Karpas-422 (cell line): ENCODE measurements around the gene GALNTL6. TPM values are rescaled to one million over a fixed set of nuclear protein-coding genes. Genes with fewer than 3 reads are reported as not detected.

Experiments
- DNase-seq: peaks from one replicate; pipeline ENCODE4 v3.0.0-alpha.2; 2015
- H2AFZ ChIP-seq: fragments of 200-600 bp; sonication (generic); 2 replicates; pipeline ENCODE4 v1.6.1; 2014; ENCODE audit warnings: antibody characterized with exemption, low read length, mixed read lengths
- H3K27ac ChIP-seq: fragments of 200-600 bp; sonication (generic); 2 replicates; pipeline ENCODE4 v1.5.1; 2014; ENCODE audit warnings: mild to moderate bottlenecking, low read length, moderate library complexity
- H3K27me3 ChIP-seq: fragments of 200-600 bp; sonication (generic); 2 replicates; pipeline ENCODE4 v1.6.1; 2014; ENCODE audit warnings: low read length, mixed read lengths
- H3K36me3 ChIP-seq: fragments of 200-600 bp; sonication (generic); 2 replicates; pipeline ENCODE4 v1.6.1; 2014; ENCODE audit warnings: low read length, mixed read lengths; ENCODE audit not compliant: insufficient read depth
- H3K4me1 ChIP-seq: fragments of 200-600 bp; sonication (generic); 2 replicates; pipeline ENCODE4 v1.6.1; 2014; ENCODE audit warnings: mild to moderate bottlenecking, low read length, mixed read lengths
- H3K4me2 ChIP-seq: fragments of 200-600 bp; sonication (generic); 2 replicates; pipeline ENCODE4 v1.6.1; 2014; ENCODE audit warnings: low read length, low read depth, mild to moderate bottlenecking; ENCODE audit not compliant: poor library complexity, severe bottlenecking
- H3K4me3 ChIP-seq: fragments of 200-600 bp; sonication (generic); 2 replicates; pipeline ENCODE4 v1.5.1; 2014; ENCODE audit warnings: mild to moderate bottlenecking, antibody characterized with exemption, low read length, mixed read lengths
- H3K79me2 ChIP-seq: fragments of 200-600 bp; sonication (generic); 2 replicates; pipeline ENCODE4 v1.6.1; 2014; ENCODE audit warnings: mild to moderate bottlenecking, low read length, mixed read lengths
- H3K9ac ChIP-seq: fragments of 200-600 bp; sonication (generic); 2 replicates; pipeline ENCODE4 v1.6.0; 2014; ENCODE audit warnings: low read length
- H3K9me2 ChIP-seq: fragments of 200-600 bp; sonication (generic), shearing (Covaris generic); replicated peaks from 2 replicates; pipeline ENCODE4 v1.6.0; 2014; ENCODE audit warnings: mild to moderate bottlenecking, low read length, moderate library complexity; ENCODE audit not compliant: insufficient read depth
- H3K9me3 ChIP-seq: fragments of 300-700, 200-600 bp; sonication (generic); 2 replicates; pipeline ENCODE4 v1.6.1; 2014; ENCODE audit warnings: low read length, mixed read lengths
- H4K20me1 ChIP-seq: fragments of 200-600 bp; sonication (generic); 2 replicates; pipeline ENCODE4 v1.6.1; 2014; ENCODE audit warnings: mild to moderate bottlenecking, antibody characterized with exemption, low read length, low read depth; ENCODE audit not compliant: insufficient read depth
- total RNA-seq: library from RNA; depleted of rRNA; stranded (reverse); fragments of >200 nt; shearing (Covaris generic); gene quantifications from 2 replicates; pipeline ENCODE4 v1.2.3, GENCODE V29; 2014; ENCODE audit warnings: low replicate concordance

Gene GALNTL6
- total RNA-seq, 1 experiment from 2014 or later, result not detected

DNA sequence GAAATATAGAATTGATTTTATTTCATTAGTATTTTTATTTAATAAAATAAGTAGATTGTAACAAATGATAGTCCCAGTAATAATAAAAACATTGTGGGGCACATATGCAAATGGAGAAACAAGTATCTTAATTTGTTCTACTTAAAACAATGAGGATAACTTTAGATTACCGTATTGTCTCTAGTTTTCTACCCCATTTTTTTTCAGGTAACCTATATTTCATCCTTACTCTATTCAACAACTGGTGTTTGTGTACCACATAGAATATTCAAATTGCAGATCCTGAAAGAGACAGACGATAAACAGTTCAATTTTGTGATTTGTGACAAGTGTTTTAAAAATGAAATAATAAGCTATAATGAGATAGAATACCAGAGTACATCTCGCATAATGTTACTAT is 671.8 kb downstream of the GALNTL6 start:
- Histone ChIP-seq H3K9me3 (no peaks in the 10 kb centered on the region), H3K27me3 (no peaks in the 10 kb centered on the region), H3K36me3 (no peaks in the 10 kb centered on the region)

DNA sequence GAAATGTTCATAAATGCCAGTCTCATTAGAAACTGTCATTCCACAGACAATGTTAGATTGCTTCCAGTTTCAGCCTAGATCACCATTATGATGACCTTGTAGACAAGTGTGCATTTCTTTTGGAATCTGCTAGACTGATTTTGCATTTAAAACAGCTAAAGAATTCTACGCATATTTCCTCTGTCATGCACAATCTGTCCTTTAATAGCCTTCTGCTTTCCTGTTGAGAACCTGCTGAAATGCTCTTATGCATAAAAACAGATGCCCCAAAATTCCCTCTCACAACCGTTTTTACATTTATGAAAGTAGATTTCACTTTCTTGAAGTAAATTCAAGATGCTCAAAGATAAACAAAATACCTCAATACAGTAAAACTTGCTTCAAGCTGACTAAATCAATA is 673.3 kb downstream of the GALNTL6 start:
- no peaks in the 10 kb centered on the region for H3K9me2 ChIP-seq
- H3K79me2 ChIP-seq, result no peaks in the 10 kb centered on the region
- H2AFZ ChIP-seq, result no peak overlapping the region
- no peaks in the 10 kb centered on the region for H3K9me3 ChIP-seq
- H3K36me3 ChIP-seq, result no peaks in the 10 kb centered on the region
- no peak overlapping the region for H3K4me2 ChIP-seq
- no peak for DNase-seq
- no peak overlapping the region for H3K4me3 ChIP-seq
- no peak overlapping the region for H3K27ac ChIP-seq
- H3K4me1 ChIP-seq, result no peaks in the 10 kb centered on the region
- H3K9ac ChIP-seq, result no peak overlapping the region
- H3K27me3 ChIP-seq, result no peaks in the 10 kb centered on the region
- no peaks in the 10 kb centered on the region for H4K20me1 ChIP-seq

More for the DNA sequence above, 671.8 kb downstream of the GALNTL6 start:
- no peaks in the 10 kb centered on the region for H3K79me2 ChIP-seq
- H3K9me2 ChIP-seq, result no peaks in the 10 kb centered on the region
- H3K9ac ChIP-seq, result no peak overlapping the region
- H3K4me3 ChIP-seq, result no peak overlapping the region
- DNase-seq, result no peak
- H3K4me2 ChIP-seq, result no peak overlapping the region
- H3K4me1 ChIP-seq, result no peaks in the 10 kb centered on the region
- no peak overlapping the region for H2AFZ ChIP-seq
- H4K20me1 ChIP-seq, result no peaks in the 10 kb centered on the region
- no peak overlapping the region for H3K27ac ChIP-seq

DNA sequence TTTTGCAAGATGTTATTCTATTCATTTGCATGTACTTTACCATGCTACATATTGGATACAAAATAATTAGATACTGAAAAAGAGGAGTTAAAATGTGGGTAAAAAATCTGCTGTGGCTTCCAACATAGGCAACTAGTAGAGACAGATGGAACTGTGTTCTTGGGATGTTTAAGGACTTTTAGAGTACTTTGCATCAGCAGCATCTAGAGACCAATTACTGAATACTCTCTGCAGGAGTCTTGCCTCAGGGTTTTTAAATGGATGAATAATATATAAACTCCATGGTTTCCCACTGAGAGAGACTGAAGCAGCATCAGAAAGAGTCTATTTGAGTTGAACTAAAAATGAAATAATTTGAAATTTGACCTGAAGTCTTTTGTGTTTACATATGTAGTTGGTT is 676.7 kb downstream of the GALNTL6 start:
- no peak overlapping the region for H3K9ac ChIP-seq
- H3K4me3 ChIP-seq, result no peak overlapping the region
- H3K27ac ChIP-seq, result no peak overlapping the region
- H3K36me3 ChIP-seq, result no peaks in the 10 kb centered on the region
- no peaks in the 10 kb centered on the region for H3K27me3 ChIP-seq
- H3K9me3 ChIP-seq, result no peaks in the 10 kb centered on the region
- no peaks in the 10 kb centered on the region for H3K4me1 ChIP-seq
- H3K4me2 ChIP-seq, result no peak overlapping the region
- no peak overlapping the region for H2AFZ ChIP-seq
- H3K79me2 ChIP-seq, result no peaks in the 10 kb centered on the region
- H4K20me1 ChIP-seq, result no peaks in the 10 kb centered on the region
- no peak for DNase-seq
- no peaks in the 10 kb centered on the region for H3K9me2 ChIP-seq

DNA sequence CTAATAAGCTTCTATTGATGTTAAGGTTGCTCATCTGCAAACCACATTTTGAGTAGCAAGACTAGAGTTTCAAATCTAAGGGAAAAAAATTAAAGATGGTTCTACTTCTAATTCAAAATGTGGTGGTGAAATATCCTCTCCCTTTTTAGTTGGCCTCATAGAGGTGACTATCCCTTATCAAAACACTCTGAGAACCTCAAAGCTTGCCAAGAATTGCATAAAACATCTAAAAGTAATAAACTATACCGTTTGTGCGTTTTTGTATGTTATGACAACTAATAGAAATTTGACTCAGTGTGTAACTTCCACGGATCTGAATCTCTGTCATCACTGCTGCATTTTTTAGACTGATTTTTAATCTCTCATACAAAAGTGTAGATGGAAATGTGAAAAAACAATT is 682.6 kb downstream of the GALNTL6 start:
- no peak for DNase-seq
- no peak overlapping the region for H3K4me2 ChIP-seq
- no peak overlapping the region for H2AFZ ChIP-seq
- H3K4me1 ChIP-seq, result no peaks in the 10 kb centered on the region
- no peaks in the 10 kb centered on the region for H3K9me3 ChIP-seq
- H3K9me2 ChIP-seq, result no peaks in the 10 kb centered on the region
- no peak overlapping the region for H3K27ac ChIP-seq
- H3K9ac ChIP-seq, result no peak overlapping the region
- no peak overlapping the region for H3K4me3 ChIP-seq
- no peaks in the 10 kb centered on the region for H3K79me2 ChIP-seq
- no peaks in the 10 kb centered on the region for H4K20me1 ChIP-seq
- no peaks in the 10 kb centered on the region for H3K36me3 ChIP-seq
- no peaks in the 10 kb centered on the region for H3K27me3 ChIP-seq

DNA sequence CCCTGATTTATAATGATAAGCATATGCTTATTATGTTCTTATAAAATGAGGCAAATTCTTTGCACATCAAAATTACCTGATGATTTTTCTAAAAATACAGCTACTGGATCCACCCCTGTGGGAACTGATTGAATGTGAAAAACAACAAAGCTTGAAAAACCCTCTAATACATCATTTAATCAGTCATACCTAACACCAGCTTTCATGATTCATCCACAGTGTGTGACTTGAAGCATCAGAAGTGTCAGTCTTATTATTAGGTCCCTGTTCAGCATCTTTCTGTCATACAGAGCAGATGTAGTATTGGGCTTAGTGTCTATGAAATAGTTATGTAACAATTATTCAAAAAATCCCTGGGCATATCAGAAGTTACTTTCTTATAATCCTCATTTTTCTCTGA is 684.1 kb downstream of the GALNTL6 start:
- H3K9ac ChIP-seq, result no peak overlapping the region
- no peak overlapping the region for H3K4me3 ChIP-seq
- no peaks in the 10 kb centered on the region for H4K20me1 ChIP-seq
- no peaks in the 10 kb centered on the region for H3K79me2 ChIP-seq
- no peak for DNase-seq
- H3K36me3 ChIP-seq, result no peaks in the 10 kb centered on the region
- no peaks in the 10 kb centered on the region for H3K9me2 ChIP-seq
- H3K27ac ChIP-seq, result no peak overlapping the region
- H3K4me1 ChIP-seq, result no peaks in the 10 kb centered on the region
- no peak overlapping the region for H2AFZ ChIP-seq
- no peaks in the 10 kb centered on the region for H3K9me3 ChIP-seq
- no peaks in the 10 kb centered on the region for H3K27me3 ChIP-seq
- H3K4me2 ChIP-seq, result no peak overlapping the region

DNA sequence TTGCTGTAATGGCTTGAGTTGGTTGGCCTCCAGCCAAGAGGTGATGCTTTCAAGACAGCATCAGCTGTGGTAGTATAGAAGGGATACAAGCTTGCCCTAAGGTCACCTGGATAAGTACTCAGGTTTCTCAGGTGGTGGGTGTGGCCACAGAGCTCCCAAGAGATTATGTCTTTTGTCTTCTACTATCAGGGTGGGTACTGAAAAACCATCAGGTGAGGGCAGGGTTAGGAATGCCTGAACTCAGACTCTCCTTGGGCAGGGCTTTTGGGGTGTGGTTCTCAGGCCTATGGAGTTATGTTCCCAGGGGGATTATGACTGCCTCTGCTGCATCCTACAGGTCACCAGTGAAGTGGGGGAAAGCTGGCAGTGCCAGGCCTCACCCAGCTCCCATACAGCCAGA is 700.8 kb downstream of the GALNTL6 start:
- Histone ChIP-seq H3K4me1 (no peaks in the 10 kb centered on the region), H3K27me3 (no peaks in the 10 kb centered on the region), H4K20me1 (no peaks in the 10 kb centered on the region), H3K9me2 (no peaks in the 10 kb centered on the region), H3K36me3 (no peaks in the 10 kb centered on the region), H3K9me3 (no peaks in the 10 kb centered on the region), H2AFZ (no peak overlapping the region), H3K4me2 (no peak overlapping the region), H3K9ac (no peak overlapping the region), H3K4me3 (no peak overlapping the region), H3K79me2 (no peaks in the 10 kb centered on the region), H3K27ac (no peak overlapping the region)
- no peak for DNase-seq

DNA sequence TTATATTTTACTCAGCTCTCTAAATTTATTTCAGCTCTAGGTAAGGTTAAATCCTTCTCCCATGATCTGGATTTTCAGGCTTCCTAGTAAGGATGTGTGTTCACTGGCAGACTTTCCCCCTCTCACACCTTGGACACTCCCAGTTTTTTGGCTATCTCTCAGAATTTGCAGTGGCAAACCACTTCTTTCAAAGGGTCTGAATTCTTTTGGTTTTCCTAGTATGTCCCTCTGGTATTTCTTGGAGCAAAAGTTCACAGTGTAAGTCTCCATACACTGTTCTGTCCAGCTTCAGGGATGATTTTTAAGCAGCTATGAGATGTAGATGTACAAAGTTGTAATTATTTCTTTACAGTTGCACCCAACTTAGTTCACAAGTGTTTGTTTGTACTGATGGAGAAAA is 701.6 kb downstream of the GALNTL6 start:
- no peaks in the 10 kb centered on the region for H3K9me3 ChIP-seq
- no peak overlapping the region for H3K27ac ChIP-seq
- DNase-seq, result no peak
- no peak overlapping the region for H2AFZ ChIP-seq
- no peak overlapping the region for H3K4me2 ChIP-seq
- no peak overlapping the region for H3K4me3 ChIP-seq
- H3K9me2 ChIP-seq, result no peaks in the 10 kb centered on the region
- H3K9ac ChIP-seq, result no peak overlapping the region
- H3K4me1 ChIP-seq, result no peaks in the 10 kb centered on the region
- H4K20me1 ChIP-seq, result no peaks in the 10 kb centered on the region
- no peaks in the 10 kb centered on the region for H3K36me3 ChIP-seq
- no peaks in the 10 kb centered on the region for H3K27me3 ChIP-seq
- H3K79me2 ChIP-seq, result no peaks in the 10 kb centered on the region

DNA sequence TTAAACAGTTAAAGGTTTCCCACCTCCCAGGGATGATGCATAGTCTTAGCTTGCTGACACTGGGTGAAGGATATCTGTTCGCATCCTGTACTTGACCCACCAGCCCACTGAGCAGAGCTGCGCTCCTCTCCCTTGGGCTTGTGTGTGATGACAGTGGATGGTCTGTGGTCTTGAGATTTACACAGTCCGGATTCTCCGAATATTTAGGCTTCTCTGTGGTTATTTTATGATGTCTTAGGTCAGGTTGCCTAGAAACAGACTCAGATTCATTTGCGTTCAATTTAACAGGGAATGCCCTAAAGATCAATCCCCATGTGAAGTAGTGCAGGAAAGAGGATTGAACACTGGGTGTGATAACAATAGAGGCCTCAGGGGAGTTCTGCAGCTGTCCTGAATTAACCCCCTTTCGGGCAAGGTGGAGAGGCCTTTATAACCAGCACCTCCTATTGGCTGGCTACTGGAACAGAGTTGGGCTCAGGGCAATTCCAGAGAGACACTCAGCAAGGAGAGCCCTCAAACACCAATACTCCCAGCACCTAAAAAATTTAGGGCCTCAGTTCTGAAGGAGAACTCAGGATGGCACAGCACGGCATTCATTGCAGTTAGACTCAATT is 702.2 kb downstream of the GALNTL6 start:
- Histone ChIP-seq H3K79me2 (no peaks in the 10 kb centered on the region), H3K4me2 (no peak overlapping the region), H4K20me1 (no peaks in the 10 kb centered on the region), H3K9ac (no peak overlapping the region), H3K27me3 (no peaks in the 10 kb centered on the region), H3K4me1 (no peaks in the 10 kb centered on the region), H3K27ac (no peak overlapping the region), H3K4me3 (no peak overlapping the region), H2AFZ (no peak overlapping the region), H3K9me2 (no peaks in the 10 kb centered on the region), H3K36me3 (no peaks in the 10 kb centered on the region), H3K9me3 (no peaks in the 10 kb centered on the region)
- DNase-seq, result no peak

DNA sequence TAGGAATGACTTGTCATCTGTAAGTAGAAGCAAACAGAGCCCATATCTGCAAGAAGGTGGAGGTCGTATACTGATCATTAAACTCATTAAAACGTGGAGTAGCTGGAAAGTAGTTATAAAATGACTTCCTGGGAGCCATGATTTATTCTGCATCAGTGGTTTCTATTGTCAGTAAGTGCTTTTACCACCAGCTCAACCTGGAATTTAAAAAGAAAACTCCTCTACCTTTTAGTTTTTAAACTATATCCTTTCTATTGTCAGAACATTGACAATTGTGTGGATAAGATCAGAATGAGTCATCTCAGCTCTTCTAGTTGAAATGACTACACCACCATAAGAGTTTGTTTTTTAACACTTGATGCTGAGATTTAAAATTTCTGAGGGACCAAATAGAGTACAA is 704.2 kb downstream of the GALNTL6 start:
- Histone ChIP-seq H3K9ac (no peak overlapping the region), H3K9me3 (no peaks in the 10 kb centered on the region), H3K27me3 (no peaks in the 10 kb centered on the region), H2AFZ (no peak overlapping the region), H3K9me2 (no peaks in the 10 kb centered on the region), H3K36me3 (no peaks in the 10 kb centered on the region), H3K4me2 (no peak overlapping the region), H3K4me1 (no peaks in the 10 kb centered on the region), H3K79me2 (no peaks in the 10 kb centered on the region), H4K20me1 (no peaks in the 10 kb centered on the region), H3K4me3 (no peak overlapping the region), H3K27ac (no peak overlapping the region)
- no peak for DNase-seq
